PC-9 (cell line): Measurements from ENCODE around the gene ZDHHC11.
"Not testable (repeated sequence)": the region's sequence is repeated elsewhere in the genome, so short reads cannot be mapped to it uniquely, and the experiment has no call there.

Experiments
- CTCF ChIP-seq: fragments of 200-600 bp; sonication (generic); conservative IDR thresholded peaks from 2 replicates; pipeline ENCODE4 v1.6.1; 2017; ENCODE audit warnings: mixed run types, antibody characterized with exemption, mild to moderate bottlenecking, moderate library complexity
- EZH2 ChIP-seq: fragments of 200-600 bp; sonication (generic); IDR thresholded peaks from 2 replicates; pipeline ENCODE4 v1.8.0; 2017; ENCODE audit warnings: antibody characterized with exemption, low read depth

GRCh38 chr5:782356-782755 lies 68.4 kb downstream of the ZDHHC11 start:
- TF ChIP-seq CTCF, EZH2: not testable (repeated sequence)
